Immature natural killer cell (primary cell): ENCODE data around the gene ATP11A. TPM values are rescaled to one million over a fixed set of nuclear protein-coding genes. Genes with fewer than 3 reads are reported as not detected.

Experiments
- DNase-seq, 3 donors: peaks; one replicate each; pipeline ENCODE4 v3.0.0; 2022; ENCODE audit warnings: mixed read lengths in 1 of 3
- H3K27ac Mint-ChIP-seq, 6 donors: one replicate each; pipeline ENCODE4 v1.8.0; 2020; ENCODE audit warnings: mixed read lengths in 6 of 6, mild to moderate bottlenecking in 5 of 6, inconsistent platforms in 4 of 6, moderate library complexity in 3 of 6
- H3K27me3 Mint-ChIP-seq, 3 donors: one replicate each; pipeline ENCODE4 v1.8.0; 2020 to 2021; ENCODE audit warnings: low read depth in 3 of 3, mild to moderate bottlenecking in 3 of 3, mixed read lengths in 3 of 3, moderate library complexity in 3 of 3, inconsistent platforms in 1 of 3
- H3K36me3 Mint-ChIP-seq, 3 donors: one replicate each; pipeline ENCODE4 v1.8.0; 2020; ENCODE audit warnings: mixed read lengths in 3 of 3, inconsistent platforms in 2 of 3, mild to moderate bottlenecking in 2 of 3
- H3K4me1 Mint-ChIP-seq, 2 donors: one replicate each; pipeline ENCODE4 v1.8.0; 2020; ENCODE audit warnings: inconsistent platforms in 2 of 2, mild to moderate bottlenecking in 2 of 2, mixed read lengths in 2 of 2, moderate library complexity in 1 of 2
- H3K4me3 Mint-ChIP-seq, 5 donors: one replicate each; pipeline ENCODE4 v1.8.0; 2020; ENCODE audit warnings: mild to moderate bottlenecking in 5 of 5, mixed read lengths in 5 of 5, inconsistent platforms in 3 of 5, moderate library complexity in 3 of 5
- H3K9me3 Mint-ChIP-seq, 6 donors: one replicate each; pipeline ENCODE4 v1.8.0; 2020; ENCODE audit warnings: mild to moderate bottlenecking in 6 of 6, mixed read lengths in 6 of 6, inconsistent platforms in 4 of 6, moderate library complexity in 3 of 6
- polyA plus RNA-seq, 3 donors: library from polyadenylated mRNA; unstranded; fragments of 300-500 nt; fragmentation: Illumina TruSeq; gene quantifications; one replicate each; pipeline ENCODE4 v1.2.3, GENCODE V29; 2021

Gene ATP11A
- polyA plus RNA-seq, 3 donors from 2014 or later: 0.96 to 2.9 TPM; not detected in 1

DNA sequence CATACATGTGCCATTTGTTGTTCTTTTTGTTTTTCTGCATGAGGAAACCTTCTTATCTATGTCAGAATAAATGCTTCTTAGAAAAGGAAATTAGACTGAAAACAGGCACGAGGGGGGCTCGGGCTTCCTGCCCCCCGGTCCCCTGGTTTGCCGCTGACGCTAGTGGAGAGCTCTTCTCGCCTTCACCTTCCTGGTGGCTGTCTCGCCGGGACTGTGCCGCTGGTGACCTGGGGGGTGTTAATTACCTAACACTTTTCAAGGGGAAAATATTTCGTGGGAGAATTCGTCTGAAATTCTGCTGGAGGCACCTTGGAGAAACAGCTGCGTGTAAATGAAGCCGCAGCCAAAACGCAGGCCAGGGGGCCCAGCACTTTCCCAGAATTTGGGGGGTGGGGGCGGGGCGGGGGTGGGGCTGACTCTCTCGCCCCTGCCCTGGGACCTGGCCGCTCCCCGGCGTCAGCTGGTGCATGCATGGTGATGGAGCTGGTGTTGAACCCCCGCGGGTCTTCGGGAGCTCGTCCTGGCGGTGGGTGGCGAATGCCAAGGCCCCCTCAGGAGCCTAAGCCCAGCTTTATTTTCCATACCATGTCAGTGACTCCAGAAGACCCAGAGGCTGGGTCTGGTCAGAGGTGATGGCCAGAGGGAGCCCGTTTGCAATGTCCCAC is 220.9 kb downstream of the ATP11A start:
- H3K27me3 Mint-ChIP-seq: peaks cover 0 to 9% (median 0%) of the 10 kb centered on the region in 3 donors
- DNase-seq: no peak
- H3K4me1 Mint-ChIP-seq: no peaks in the 10 kb centered on the region
- H3K4me3 Mint-ChIP-seq: no peak overlapping the region
- no peaks in the 10 kb centered on the region for H3K36me3 Mint-ChIP-seq
- peaks cover 0 to 2% (median 0%) of the 10 kb centered on the region in 6 donors for H3K9me3 Mint-ChIP-seq
- H3K27ac Mint-ChIP-seq: no peak overlapping the region

- Mint-ChIP-seq H3K27ac (no peak overlapping the region), H3K27me3 (peaks cover 0 to 9% (median 2%) of the 10 kb centered on the region in 3 donors), H3K4me1 (no peaks in the 10 kb centered on the region), H3K4me3 (no peak overlapping the region), H3K36me3 (no peaks in the 10 kb centered on the region), H3K9me3 (peaks cover 0 to 2% (median 0%) of the 10 kb centered on the region in 6 donors)
- no peak for DNase-seq
Observed at GRCh38 chr13:112911285-112911701, 221.5 kb downstream of the ATP11A start.

DNA sequence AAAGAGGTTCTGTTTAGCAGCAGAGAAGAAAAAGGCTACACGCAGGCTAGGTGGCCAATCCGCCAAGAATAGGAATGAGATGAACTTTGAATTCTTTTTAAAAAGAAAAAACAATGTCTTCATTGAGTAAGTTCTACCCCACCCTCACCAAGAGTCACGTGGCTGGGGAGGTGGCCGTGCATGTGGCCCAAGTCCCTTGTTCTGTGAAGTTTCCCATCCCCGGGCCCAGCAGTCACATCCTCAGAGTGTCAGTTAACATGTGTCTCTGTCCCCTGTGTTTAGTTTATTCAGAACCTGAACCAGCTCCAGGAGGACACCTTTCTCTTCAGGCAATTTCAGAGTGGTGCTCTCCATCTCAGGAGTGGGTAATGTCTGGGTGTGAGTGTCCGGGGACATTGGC is 222.0 kb downstream of the ATP11A start:
- no peak overlapping the region for H3K27ac Mint-ChIP-seq
- H3K9me3 Mint-ChIP-seq: no peaks in the 10 kb centered on the region
- H3K4me3 Mint-ChIP-seq: no peak overlapping the region
- no peaks in the 10 kb centered on the region for H3K4me1 Mint-ChIP-seq
- peaks cover 0 to 8% (median 2%) of the 10 kb centered on the region in 3 donors for H3K27me3 Mint-ChIP-seq
- DNase-seq: no peak
- no peaks in the 10 kb centered on the region for H3K36me3 Mint-ChIP-seq

DNA sequence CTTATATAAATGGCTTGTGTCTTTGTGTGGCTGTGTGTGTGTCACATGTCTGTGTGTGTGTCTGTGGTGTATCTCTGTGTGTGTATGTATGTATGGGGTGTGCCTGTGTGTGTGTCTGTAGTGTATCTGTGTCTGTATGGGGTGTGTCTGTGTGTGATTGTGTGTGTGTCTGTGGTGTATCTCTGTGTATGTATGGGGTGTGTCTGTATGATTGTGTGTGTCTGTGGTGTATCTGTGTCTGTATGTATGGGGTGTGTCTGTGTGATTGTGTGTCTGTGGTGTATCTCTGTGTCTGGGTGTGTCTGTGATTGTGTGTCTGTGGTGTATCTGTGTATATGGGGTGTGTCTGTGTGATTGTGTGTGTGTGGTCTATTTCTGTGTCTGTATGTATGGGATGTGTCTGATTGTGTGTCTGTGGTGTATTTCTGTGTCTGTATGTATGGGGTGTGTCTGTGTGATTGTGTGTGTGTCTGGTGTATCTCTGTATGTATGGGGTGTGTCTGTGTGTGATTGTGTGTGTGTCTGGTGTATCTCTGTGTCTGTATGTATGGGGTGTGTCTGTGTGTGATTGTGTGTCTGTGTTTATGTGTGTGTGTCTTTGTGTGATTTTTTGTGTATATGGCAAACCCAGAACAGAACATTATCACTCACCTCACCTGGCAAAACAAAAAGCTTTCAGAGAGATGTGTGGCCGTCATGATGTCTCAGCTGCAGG is 223.0 kb downstream of the ATP11A start:
- H3K4me1 Mint-ChIP-seq: no peaks in the 10 kb centered on the region
- peaks cover 2 to 8% (median 5%) of the 10 kb centered on the region in 3 donors for H3K27me3 Mint-ChIP-seq
- no peaks in the 10 kb centered on the region for H3K9me3 Mint-ChIP-seq
- no peak overlapping the region for H3K27ac Mint-ChIP-seq
- no peak overlapping the region for H3K4me3 Mint-ChIP-seq
- DNase-seq: no peak
- no peaks in the 10 kb centered on the region for H3K36me3 Mint-ChIP-seq

DNA sequence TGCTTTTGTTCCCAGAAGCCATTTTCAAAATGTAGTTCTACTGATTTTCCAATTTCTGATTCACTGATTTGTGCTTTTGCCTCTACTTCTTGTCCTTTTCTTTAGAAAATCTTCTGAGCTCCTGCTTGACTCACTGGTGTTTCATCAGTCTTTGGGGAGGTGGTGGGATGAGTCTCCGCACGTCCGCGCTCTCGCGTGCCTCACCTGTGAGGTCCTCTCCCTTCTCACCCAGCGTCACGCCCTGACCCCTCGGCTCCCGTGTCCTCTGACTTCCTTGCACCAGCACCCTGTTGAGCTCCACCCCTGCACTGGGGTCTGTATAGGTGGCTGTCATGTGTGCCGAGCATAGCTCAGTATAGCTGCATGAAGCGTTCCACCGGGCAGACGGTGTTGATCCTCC is 226.5 kb downstream of the ATP11A start:
- Mint-ChIP-seq H3K27me3 (peaks cover 5 to 6% (median 5%) of the 10 kb centered on the region in 3 donors), H3K4me3 (no peak overlapping the region), H3K27ac (no peak overlapping the region), H3K9me3 (no peaks in the 10 kb centered on the region), H3K36me3 (no peaks in the 10 kb centered on the region), H3K4me1 (no peaks in the 10 kb centered on the region)
- no peak for DNase-seq

DNA sequence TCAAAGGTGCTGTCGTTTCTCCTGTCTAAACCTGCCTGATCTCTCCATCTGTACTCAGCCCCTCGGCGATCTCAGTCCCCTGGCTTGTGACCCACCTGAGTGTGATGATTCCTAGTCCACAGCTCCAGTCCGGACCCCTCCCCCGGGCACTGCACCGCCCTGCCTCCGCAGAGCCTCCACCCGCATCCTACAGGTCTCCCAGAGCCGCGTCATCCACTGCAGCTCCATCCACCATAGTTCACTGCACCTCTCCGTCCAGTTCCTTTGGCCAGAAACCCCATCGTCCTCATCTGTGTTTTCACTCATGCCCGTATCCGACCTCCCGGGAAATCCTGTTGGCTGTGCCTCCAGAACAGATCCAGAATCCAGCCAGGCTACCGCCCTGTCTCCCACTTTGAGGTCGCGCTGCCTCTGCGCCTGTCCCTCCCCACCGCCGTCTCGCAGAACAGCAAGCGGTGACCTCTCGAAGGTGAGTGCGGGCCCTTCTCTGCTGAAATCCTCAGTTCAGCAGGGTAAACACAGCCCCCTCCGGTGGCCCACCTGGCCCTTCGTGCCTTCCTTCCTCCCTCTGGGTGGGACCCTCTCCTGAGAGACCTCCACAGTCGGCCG is 227.3 kb downstream of the ATP11A start:
- DNase-seq: no peak
- H3K27me3 Mint-ChIP-seq: peaks cover 5 to 9% (median 6%) of the 10 kb centered on the region in 3 donors
- H3K4me1 Mint-ChIP-seq: no peaks in the 10 kb centered on the region
- H3K4me3 Mint-ChIP-seq: no peak overlapping the region
- no peaks in the 10 kb centered on the region for H3K9me3 Mint-ChIP-seq
- H3K27ac Mint-ChIP-seq: no peak overlapping the region
- no peaks in the 10 kb centered on the region for H3K36me3 Mint-ChIP-seq

GRCh38 chr13:112917737-112918136 is 227.9 kb downstream of the ATP11A start:
- no peaks in the 10 kb centered on the region for H3K4me1 Mint-ChIP-seq
- DNase-seq: no peak
- no peaks in the 10 kb centered on the region for H3K9me3 Mint-ChIP-seq
- peaks cover 5 to 9% (median 6%) of the 10 kb centered on the region in 3 donors for H3K27me3 Mint-ChIP-seq
- no peak overlapping the region for H3K27ac Mint-ChIP-seq
- no peaks in the 10 kb centered on the region for H3K36me3 Mint-ChIP-seq
- no peak overlapping the region for H3K4me3 Mint-ChIP-seq

GRCh38 chr13:112918266-112918665 is 228.4 kb downstream of the ATP11A start:
- DNase-seq: no peak
- H3K4me3 Mint-ChIP-seq: no peak overlapping the region
- no peaks in the 10 kb centered on the region for H3K9me3 Mint-ChIP-seq
- H3K27ac Mint-ChIP-seq: no peak overlapping the region
- no peaks in the 10 kb centered on the region for H3K36me3 Mint-ChIP-seq
- H3K4me1 Mint-ChIP-seq: no peaks in the 10 kb centered on the region
- peaks cover 5 to 9% (median 6%) of the 10 kb centered on the region in 3 donors for H3K27me3 Mint-ChIP-seq

DNA sequence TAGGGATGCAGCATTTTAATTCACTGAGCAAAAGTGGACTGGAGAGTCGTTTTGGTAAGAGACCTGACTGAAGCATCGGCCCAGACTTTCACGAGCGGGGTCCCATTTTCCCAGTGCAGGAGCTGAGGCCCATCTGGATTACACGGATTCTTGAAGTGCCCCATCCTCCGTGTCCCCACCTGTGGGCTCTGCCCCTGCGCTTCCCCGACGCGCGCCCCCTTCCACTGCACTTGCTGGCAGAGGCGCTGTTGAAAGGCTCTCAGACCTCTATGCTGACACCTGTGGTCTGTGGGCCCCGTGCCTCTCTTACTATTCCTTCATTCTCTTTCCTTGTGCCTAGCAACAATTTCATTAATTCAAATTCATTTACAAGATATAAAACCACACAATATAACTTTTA is 228.9 kb downstream of the ATP11A start:
- Mint-ChIP-seq H3K4me3 (no peak overlapping the region), H3K36me3 (no peaks in the 10 kb centered on the region), H3K9me3 (no peaks in the 10 kb centered on the region), H3K4me1 (no peaks in the 10 kb centered on the region), H3K27me3 (peaks cover 5 to 9% (median 6%) of the 10 kb centered on the region in 3 donors), H3K27ac (no peak overlapping the region)
- no peak for DNase-seq

GRCh38 chr13:112923962-112924361 is 234.1 kb downstream of the ATP11A start:
- DNase-seq: no peak
- Mint-ChIP-seq H3K36me3 (no peaks in the 10 kb centered on the region), H3K4me1 (no peaks in the 10 kb centered on the region), H3K27ac (no peak overlapping the region), H3K27me3 (peaks cover 0 to 8% (median 3%) of the 10 kb centered on the region in 3 donors), H3K4me3 (no peak overlapping the region), H3K9me3 (no peaks in the 10 kb centered on the region)

GRCh38 chr13:112924365-112924764 is 234.5 kb downstream of the ATP11A start:
- Mint-ChIP-seq H3K36me3 (no peaks in the 10 kb centered on the region), H3K27ac (no peak overlapping the region), H3K4me1 (peaks cover 0 to 4% of the 10 kb centered on the region in 2 donors), H3K9me3 (no peaks in the 10 kb centered on the region), H3K4me3 (no peak overlapping the region), H3K27me3 (peaks cover 3 to 11% (median 4%) of the 10 kb centered on the region in 3 donors)
- no peak for DNase-seq

DNA sequence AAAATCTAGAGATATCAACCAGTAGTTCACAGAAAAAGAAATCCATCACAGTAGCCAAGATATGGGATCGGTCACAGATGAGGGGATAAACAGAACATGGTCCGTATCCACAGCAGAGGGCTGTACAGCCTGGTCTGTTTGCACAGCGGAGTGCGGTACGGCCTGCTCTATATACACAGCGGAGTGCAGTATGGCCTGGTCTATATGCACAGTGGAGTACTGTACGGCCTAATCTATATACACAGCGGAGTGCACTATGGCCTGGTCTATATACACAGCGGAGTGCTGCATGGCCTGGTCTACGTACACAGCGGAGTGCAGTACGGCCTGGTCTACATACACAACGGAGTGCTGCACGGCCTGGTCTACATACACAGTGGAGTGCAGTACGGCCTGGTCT is 236.2 kb downstream of the ATP11A start:
- H3K27me3 Mint-ChIP-seq: peaks cover 5 to 17% (median 6%) of the 10 kb centered on the region in 3 donors
- no peak overlapping the region for H3K4me3 Mint-ChIP-seq
- H3K36me3 Mint-ChIP-seq: peaks cover 0 to 3% (median 0%) of the 10 kb centered on the region in 3 donors
- no peaks in the 10 kb centered on the region for H3K9me3 Mint-ChIP-seq
- H3K27ac Mint-ChIP-seq: no peak overlapping the region
- H3K4me1 Mint-ChIP-seq: peaks cover 3 to 12% of the 10 kb centered on the region in 2 donors
- DNase-seq: no peak

DNA sequence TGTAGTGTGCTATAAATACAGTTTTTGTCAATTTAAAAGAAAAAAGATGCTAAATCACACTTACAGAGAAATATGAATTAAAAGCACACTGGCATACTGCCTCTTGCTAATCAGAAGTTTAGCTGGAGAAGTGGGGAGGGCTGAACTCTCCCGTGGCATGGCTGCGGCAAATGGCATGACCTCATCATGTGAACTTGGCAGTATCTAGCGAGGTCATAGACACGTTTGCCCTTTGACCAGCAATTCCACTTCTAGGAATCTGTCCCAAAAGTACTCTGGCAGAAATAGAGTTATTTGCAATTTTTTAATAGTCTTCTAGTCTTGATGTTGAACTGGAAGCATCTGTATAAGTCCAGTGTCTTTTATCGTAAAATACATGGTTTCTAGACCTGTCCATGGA is 237.2 kb downstream of the ATP11A start:
- Mint-ChIP-seq H3K4me3 (no peak overlapping the region), H3K36me3 (peaks cover 0 to 3% (median 0%) of the 10 kb centered on the region in 3 donors), H3K27ac (no peak overlapping the region), H3K4me1 (peaks cover 3 to 12% of the 10 kb centered on the region in 2 donors), H3K9me3 (no peaks in the 10 kb centered on the region), H3K27me3 (peaks cover 5 to 12% (median 6%) of the 10 kb centered on the region in 3 donors)
- DNase-seq: no peak
